HG03139 (cell line): ENCODE results near the gene KRTAP4-16.
"Not testable (repeated sequence)": the region's sequence is repeated elsewhere in the genome, so short reads cannot be mapped to it uniquely, and the experiment has no call there.

ENCODE experiments used
- ATAC-seq: cut with Tn5 transposase; IDR thresholded peaks from one replicate; pipeline ENCODE4 v1.9.1; 2021; ENCODE audit not compliant: unreplicated experiment

Gene KRTAP4-16

DNA sequence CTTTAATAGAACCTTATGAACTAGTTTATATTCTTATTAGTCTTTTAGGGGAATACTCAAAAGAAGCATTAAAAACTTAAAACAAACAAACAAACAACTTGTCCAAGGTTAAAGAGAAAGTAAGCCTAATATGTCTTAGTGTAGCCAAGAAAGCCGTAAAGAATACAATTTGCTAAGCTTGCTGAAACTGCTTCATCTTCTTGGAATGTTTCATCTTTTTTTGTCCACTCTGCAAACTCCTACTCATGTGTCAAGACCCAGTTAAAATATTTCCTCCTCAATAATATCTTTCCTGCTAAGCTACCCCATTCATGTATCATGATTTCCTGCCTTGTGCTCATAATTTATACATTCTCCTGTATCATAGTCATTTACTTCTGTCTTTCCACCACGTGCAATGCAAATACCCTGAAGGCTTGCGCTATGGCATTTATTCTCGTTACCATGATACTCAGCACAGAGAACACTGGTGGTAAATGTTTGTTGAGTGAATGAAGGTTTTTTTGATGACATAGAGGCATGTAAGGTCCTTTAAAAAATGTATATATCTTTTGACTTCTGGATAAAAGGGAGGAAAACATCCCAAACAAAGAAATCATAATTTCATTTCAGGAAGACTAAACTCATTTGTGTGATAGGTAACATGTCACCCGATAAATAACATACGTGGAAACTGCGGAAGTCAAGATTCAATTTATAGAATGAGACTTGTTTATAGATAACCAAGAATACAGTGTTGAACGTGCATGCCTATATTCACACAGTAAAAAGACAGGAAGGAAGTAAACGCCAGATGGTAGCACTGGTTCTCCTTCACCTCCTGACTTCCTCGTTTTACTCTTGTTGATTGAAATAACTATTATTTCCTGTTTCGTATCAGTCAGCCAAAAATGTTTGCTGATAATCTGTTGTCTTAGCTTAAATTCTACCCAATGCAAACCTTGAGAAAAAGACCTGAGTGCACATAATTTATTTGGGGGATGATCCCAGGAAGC lies 18.0 kb upstream of the KRTAP4-16 start:
- not testable (repeated sequence) for ATAC-seq

- ATAC-seq = no peak
These were observed 16.7 kb upstream of the KRTAP4-16 start for GRCh38 chr17:41118721-41119120.

DNA sequence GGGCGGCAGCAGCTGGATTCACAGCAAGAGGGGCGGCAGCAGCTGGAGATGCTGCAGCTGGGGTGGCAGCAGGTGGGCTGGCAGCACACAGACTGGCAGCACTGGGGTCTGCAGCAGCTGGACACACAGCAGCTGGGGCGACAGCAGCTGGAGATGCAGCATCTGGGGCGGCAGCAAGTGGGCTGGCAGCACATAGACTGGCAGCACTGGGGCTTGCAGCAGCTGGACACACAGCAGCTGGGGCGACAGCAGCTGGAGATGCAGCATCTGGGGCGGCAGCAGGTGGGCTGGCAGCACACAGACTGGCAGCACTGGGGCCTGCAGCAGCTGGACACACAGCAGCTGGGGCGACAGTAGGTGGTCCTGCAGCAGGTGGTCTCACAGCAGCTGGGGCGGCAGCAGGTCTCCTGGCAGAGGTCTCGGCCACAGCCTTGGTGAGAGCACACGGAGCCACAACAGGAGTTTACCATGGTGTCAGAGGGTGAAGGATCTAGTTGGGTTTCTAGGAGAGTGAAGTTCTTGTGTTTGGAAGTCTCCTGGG lies 15.9 kb upstream of the KRTAP4-16 start, which contains the start of gene KRTAP4-11:
Gene KRTAP4-11, minus strand, starts transcription at position 528 of the 541 bp plus-strand sequence. Its CDS starts 58 bp downstream, at position 470.
- ATAC-seq = not testable (repeated sequence)

- no peak for ATAC-seq
These were observed 14.3 kb upstream of the KRTAP4-16 start for GRCh38 chr17:41116297-41116696.

GRCh38 chr17:41111151-41111885 lies 9.3 kb upstream of the KRTAP4-16 start:
- ATAC-seq = no peak

- not testable (repeated sequence) for ATAC-seq
These were observed 6.8 kb upstream of the KRTAP4-16 start for GRCh38 chr17:41108728-41109386.

GRCh38 chr17:41107941-41108450 lies 6.0 kb upstream of the KRTAP4-16 start:
- no peak for ATAC-seq

- not testable (repeated sequence) for ATAC-seq
These were observed 3.3 kb upstream of the KRTAP4-16 start, which contains the start of gene KRTAP4-9 for GRCh38 chr17:41105347-41105746. Gene KRTAP4-9 (plus strand): TSS chr17:41105389. CDS start chr17:41105389, 0 bp downstream.

GRCh38 chr17:41104386-41105038 lies 2.5 kb upstream of the KRTAP4-16 start:
- ATAC-seq = not testable (repeated sequence)

GRCh38 chr17:41103896-41104295 lies 1.9 kb upstream of the KRTAP4-16 start:
- ATAC-seq = no peak

GRCh38 chr17:41099682-41100480 lies 2.1 kb downstream of the KRTAP4-16 start:
- ATAC-seq = not testable (repeated sequence)

GRCh38 chr17:41098481-41098880 lies 3.5 kb downstream of the KRTAP4-16 start:
- ATAC-seq = no peak

- ATAC-seq = no peak
These were observed 4.0 kb downstream of the KRTAP4-16 start, which contains the start of gene KRTAP4-8 for GRCh38 chr17:41098042-41098441. Gene KRTAP4-8 (minus strand): TSS chr17:41098142. CDS start chr17:41098084, 58 bp downstream.

GRCh38 chr17:41096055-41096454 lies 6.0 kb downstream of the KRTAP4-16 start:
- ATAC-seq = no peak

GRCh38 chr17:41088760-41089352 lies 13.2 kb downstream of the KRTAP4-16 start:
- ATAC-seq = not testable (repeated sequence)

DNA sequence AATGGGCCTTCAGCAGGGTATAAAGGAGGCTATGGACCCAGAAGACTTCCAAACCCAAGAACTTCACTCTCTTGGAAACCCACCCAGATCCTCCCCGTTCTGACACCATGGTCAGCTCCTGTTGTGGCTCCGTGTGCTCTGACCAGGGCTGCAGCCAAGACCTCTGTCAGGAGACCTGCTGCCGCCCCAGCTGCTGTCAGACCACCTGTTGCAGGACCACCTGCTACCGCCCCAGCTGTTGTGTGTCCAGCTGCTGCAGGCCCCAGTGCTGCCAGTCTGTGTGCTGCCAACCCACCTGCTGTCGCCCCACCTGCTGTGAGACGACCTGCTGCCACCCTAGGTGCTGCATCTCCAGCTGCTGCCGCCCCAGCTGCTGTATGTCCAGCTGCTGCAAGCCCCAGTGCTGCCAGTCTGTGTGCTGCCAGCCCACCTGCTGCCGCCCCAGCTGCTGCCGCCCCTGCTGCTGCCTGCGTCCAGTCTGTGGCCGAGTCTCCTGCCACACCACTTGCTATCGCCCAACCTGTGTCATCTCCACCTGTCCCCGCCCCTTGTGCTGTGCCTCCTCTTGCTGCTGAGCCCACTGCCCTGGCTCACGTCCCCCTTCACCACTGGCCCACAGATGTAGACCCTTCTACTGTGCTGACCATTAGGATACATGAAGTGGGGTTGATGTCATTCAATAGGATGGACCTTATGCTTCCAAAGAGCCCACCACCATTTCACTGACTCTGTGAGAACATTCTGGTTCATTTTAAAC lies 17.7 kb downstream of the KRTAP4-16 start, which contains the start of gene KRTAP4-7:
Gene KRTAP4-7, plus strand, starts transcription at position 51 of the 757 bp plus-strand sequence. Its CDS starts 57 bp downstream, at position 108.
- ATAC-seq = not testable (repeated sequence)

GRCh38 chr17:41083427-41083826 lies 18.6 kb downstream of the KRTAP4-16 start:
- ATAC-seq = not testable (repeated sequence)

DNA sequence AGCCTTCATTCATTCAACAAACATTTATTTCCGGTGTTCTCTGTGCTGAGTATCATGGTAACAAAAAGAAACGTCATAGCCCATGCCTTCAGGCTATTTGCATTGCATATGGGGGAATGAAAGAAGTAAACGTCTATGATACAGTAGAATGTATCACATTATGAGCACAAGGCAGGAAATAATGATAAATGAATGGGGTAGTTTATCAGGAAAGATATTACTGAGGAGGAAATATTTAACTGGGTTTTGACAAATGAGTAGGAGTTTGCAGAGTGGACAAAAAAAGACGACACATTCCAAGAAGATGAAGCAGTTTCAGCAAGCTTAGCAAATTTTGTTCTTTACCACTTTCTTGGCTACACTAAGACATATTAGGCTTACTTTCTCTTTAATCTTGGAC lies 19.4 kb downstream of the KRTAP4-16 start:
- no peak for ATAC-seq
